Neural crest cell (in vitro differentiated cells): ENCODE results near the gene DPEP3. TPM values are rescaled to one million over a fixed set of nuclear protein-coding genes. Genes with fewer than 3 reads are reported as not detected.
"Not testable (repeated sequence)": the region's sequence is repeated elsewhere in the genome, so short reads cannot be mapped to it uniquely, and the experiment has no call there.

Experiments used
- DNase-seq: peaks from one replicate; pipeline ENCODE4 v3.0.0; 2021; ENCODE audit warnings: low read depth, mixed read lengths, low spot score
- H3K27ac Mint-ChIP-seq: one replicate; pipeline ENCODE4 v1.8.0; 2021; ENCODE audit warnings: mild to moderate bottlenecking, mixed read lengths; ENCODE audit not compliant: unreplicated experiment
- H3K27me3 Mint-ChIP-seq: 2 replicates; pipeline ENCODE4 v1.8.0; 2021; ENCODE audit warnings: low read depth, mild to moderate bottlenecking, mixed read lengths
- H3K36me3 Mint-ChIP-seq: 2 replicates; pipeline ENCODE4 v1.8.0; 2021; ENCODE audit warnings: low read depth, mild to moderate bottlenecking, mixed read lengths
- H3K4me1 Mint-ChIP-seq: 2 replicates; pipeline ENCODE4 v1.8.0; 2021; ENCODE audit warnings: mixed read lengths
- H3K4me3 Mint-ChIP-seq: one replicate; pipeline ENCODE4 v1.8.0; 2021; ENCODE audit warnings: mild to moderate bottlenecking, mixed read lengths
- H3K9me3 Mint-ChIP-seq: 2 replicates; pipeline ENCODE4 v1.8.0; 2021; ENCODE audit warnings: mixed read lengths
- CTCF ChIP-seq: fragments of 200-600 bp; sonication (generic); conservative IDR thresholded peaks from 2 replicates; pipeline ENCODE4 v1.5.0; 2021; ENCODE audit warnings: antibody characterized with exemption, mild to moderate bottlenecking
- total RNA-seq: library from RNA; stranded (reverse); gene quantifications from 2 replicates; pipeline ENCODE4 v1.2.1, GENCODE V29; 2021

DPEP3 gene
- total RNA-seq, 1 donor from 2014 or later, result not detected

- DNase-seq, result no peak
- no peak for TF ChIP-seq CTCF
- no peaks in the 10 kb centered on the region for H3K9me3 Mint-ChIP-seq
- H3K4me1 Mint-ChIP-seq, result no peaks in the 10 kb centered on the region
- peaks cover 5% of the 10 kb centered on the region for H3K27me3 Mint-ChIP-seq
- no peak overlapping the region for H3K4me3 Mint-ChIP-seq
- no peaks in the 10 kb centered on the region for H3K36me3 Mint-ChIP-seq
- H3K27ac Mint-ChIP-seq, result no peak overlapping the region
These were observed 24.9 kb upstream of the DPEP3 start for GRCh38 chr16:68005211-68005610.

GRCh38 chr16:68003031-68003430 is 22.7 kb upstream of the DPEP3 start:
- Mint-ChIP-seq H3K4me1 (no peaks in the 10 kb centered on the region), H3K9me3 (no peaks in the 10 kb centered on the region), H3K4me3 (no peak overlapping the region), H3K36me3 (no peaks in the 10 kb centered on the region), H3K27me3 (no peaks in the 10 kb centered on the region), H3K27ac (no peak overlapping the region)
- TF ChIP-seq CTCF, result no peak
- DNase-seq, result no peak

GRCh38 chr16:68000450-68000849 is 20.2 kb upstream of the DPEP3 start:
- H3K4me1 Mint-ChIP-seq, result no peaks in the 10 kb centered on the region
- no peak for TF ChIP-seq CTCF
- H3K4me3 Mint-ChIP-seq, result no peak overlapping the region
- H3K27me3 Mint-ChIP-seq, result no peaks in the 10 kb centered on the region
- H3K27ac Mint-ChIP-seq, result no peak overlapping the region
- H3K36me3 Mint-ChIP-seq, result no peaks in the 10 kb centered on the region
- H3K9me3 Mint-ChIP-seq, result no peaks in the 10 kb centered on the region
- DNase-seq, result no peak

GRCh38 chr16:67999985-68000384 is 19.7 kb upstream of the DPEP3 start:
- no peaks in the 10 kb centered on the region for H3K9me3 Mint-ChIP-seq
- no peak overlapping the region for H3K4me3 Mint-ChIP-seq
- no peak for DNase-seq
- H3K27ac Mint-ChIP-seq, result no peak overlapping the region
- no peaks in the 10 kb centered on the region for H3K27me3 Mint-ChIP-seq
- no peak for TF ChIP-seq CTCF
- no peaks in the 10 kb centered on the region for H3K4me1 Mint-ChIP-seq
- no peaks in the 10 kb centered on the region for H3K36me3 Mint-ChIP-seq

GRCh38 chr16:67998779-67999688 is 18.7 kb upstream of the DPEP3 start, which contains the start of gene DPEP2:
DPEP2 (minus strand) TSS chr16:67999484; CDS start chr16:67993212, 6,272 bp downstream.
- not testable (repeated sequence) for DNase-seq, H3K4me1 Mint-ChIP-seq, H3K27me3 Mint-ChIP-seq, H3K4me3 Mint-ChIP-seq, H3K9me3 Mint-ChIP-seq, H3K36me3 Mint-ChIP-seq, H3K27ac Mint-ChIP-seq

- H3K27me3 Mint-ChIP-seq, H3K4me3 Mint-ChIP-seq, H3K36me3 Mint-ChIP-seq, H3K9me3 Mint-ChIP-seq, H3K27ac Mint-ChIP-seq, H3K4me1 Mint-ChIP-seq, DNase-seq: not testable (repeated sequence)
These were observed 18.0 kb upstream of the DPEP3 start for GRCh38 chr16:67998231-67998778.
